Panc1 (cell line): ENCODE results near the gene HAPLN1.

Source experiments
- POLR2AphosphoS5 ChIP-seq: IDR thresholded peaks from 2 replicates; pipeline ENCODE4 v1.6.1; 2012; ENCODE audit warnings: mild to moderate bottlenecking, low read depth, low read length, moderate library complexity
- REST ChIP-seq, 2 experiments: IDR thresholded peaks; 2 replicates each; pipeline ENCODE4 v1.6.1; 2011 to 2012; ENCODE audit warnings: low read depth in 2 of 2, control low read depth in 1 of 2, low read length in 1 of 2, mild to moderate bottlenecking in 1 of 2, moderate library complexity in 1 of 2; ENCODE audit not compliant: insufficient read depth in 1 of 2
- TF ChIP-seq, protein P1 (sequence below): fragments of 450-650 bp; IDR thresholded peaks from 2 replicates; pipeline ENCODE4 v1.5.1; 2017; ENCODE audit warnings: mild to moderate bottlenecking

DNA sequence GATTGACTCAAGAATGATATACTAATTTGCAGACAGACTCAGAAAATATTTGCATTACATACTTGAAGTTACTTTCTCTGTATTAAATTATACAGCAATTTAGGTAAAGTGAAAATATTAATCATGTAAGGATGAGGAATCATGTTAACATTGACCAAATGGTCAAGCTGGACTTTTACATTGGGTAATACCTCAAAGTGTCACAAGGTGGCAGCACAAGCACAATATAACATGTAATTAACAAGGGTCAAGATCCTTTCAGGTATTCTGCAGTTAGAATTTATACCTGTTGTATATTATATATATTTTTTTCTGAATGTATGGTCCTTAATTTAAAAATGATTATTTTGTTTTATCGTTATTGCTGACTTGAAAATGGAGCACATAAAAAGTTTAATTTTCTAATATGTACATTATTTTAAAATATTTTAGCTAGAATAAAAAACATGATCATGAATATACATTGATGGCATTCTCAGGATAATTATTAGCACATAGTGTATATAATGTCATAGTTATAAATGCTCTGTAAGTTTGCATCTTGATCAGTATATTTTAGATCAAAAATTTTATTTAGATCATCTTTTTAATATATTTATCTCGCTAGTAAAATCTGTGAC, 8.6 kb downstream of the HAPLN1 start:
- TF ChIP-seq, protein P1, sequence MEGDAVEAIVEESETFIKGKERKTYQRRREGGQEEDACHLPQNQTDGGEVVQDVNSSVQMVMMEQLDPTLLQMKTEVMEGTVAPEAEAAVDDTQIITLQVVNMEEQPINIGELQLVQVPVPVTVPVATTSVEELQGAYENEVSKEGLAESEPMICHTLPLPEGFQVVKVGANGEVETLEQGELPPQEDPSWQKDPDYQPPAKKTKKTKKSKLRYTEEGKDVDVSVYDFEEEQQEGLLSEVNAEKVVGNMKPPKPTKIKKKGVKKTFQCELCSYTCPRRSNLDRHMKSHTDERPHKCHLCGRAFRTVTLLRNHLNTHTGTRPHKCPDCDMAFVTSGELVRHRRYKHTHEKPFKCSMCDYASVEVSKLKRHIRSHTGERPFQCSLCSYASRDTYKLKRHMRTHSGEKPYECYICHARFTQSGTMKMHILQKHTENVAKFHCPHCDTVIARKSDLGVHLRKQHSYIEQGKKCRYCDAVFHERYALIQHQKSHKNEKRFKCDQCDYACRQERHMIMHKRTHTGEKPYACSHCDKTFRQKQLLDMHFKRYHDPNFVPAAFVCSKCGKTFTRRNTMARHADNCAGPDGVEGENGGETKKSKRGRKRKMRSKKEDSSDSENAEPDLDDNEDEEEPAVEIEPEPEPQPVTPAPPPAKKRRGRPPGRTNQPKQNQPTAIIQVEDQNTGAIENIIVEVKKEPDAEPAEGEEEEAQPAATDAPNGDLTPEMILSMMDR: peak; percentile 71; the same call in 1 of the 2 replicates
- TF ChIP-seq POLR2AphosphoS5 (no peak), REST (IDR thresholded peaks at IDR 0.05; ENCODE audit: insufficient read depth in 1 of 2, low read depth in 2 of 2, low read length in 1 of 2) (no peak)
